ENCODE data around the gene FREM2. TPM values are rescaled to one million over a fixed set of nuclear protein-coding genes. Genes with fewer than 3 reads are reported as not detected.

FREM2 gene
- total and polyA plus RNA-seq, 2 of the 13 experiments (the other 11 are each of a cell fraction or from before 2014, with no cell fraction given): not detected

GRCh38 chr13:38767506-38768265 lies 80.8 kb downstream of the FREM2 start:
- Histone ChIP-seq H3K9ac (ENCODE audit: insufficient read depth, low read depth, low read length) (no peak overlapping the region), H3K9me3 (ENCODE audit: low read length) (no peaks in the 10 kb centered on the region), H3K4me1 (ENCODE audit: insufficient read depth, low read length) (no peaks in the 10 kb centered on the region), H3K4me2 (ENCODE audit: low read depth, low read length) (no peak overlapping the region), H2AFZ (ENCODE audit: low read length) (no peak overlapping the region), H3K27ac (ENCODE audit: extremely low read length, insufficient read depth, low read length) (no peak overlapping the region), H3K4me3 (replicated peaks in 1 of 3; ENCODE audit: insufficient read depth in 1 of 3, low read depth in 2 of 3, low read length in 3 of 3) (no peak overlapping the region), H3K27me3 (ENCODE audit: control insufficient read depth in 1 of 2, insufficient read depth in 2 of 2, low read length in 2 of 2) (no peaks in the 10 kb centered on the region), H3K36me3 (replicated peaks in 1 of 2; ENCODE audit: control insufficient read depth in 1 of 2, insufficient read depth in 2 of 2, low read length in 2 of 2) (no peaks in the 10 kb centered on the region), H3K79me2 (ENCODE audit: insufficient read depth, low read length) (no peaks in the 10 kb centered on the region), H4K20me1 (ENCODE audit: insufficient read depth, low read length) (no peaks in the 10 kb centered on the region)
- POLR2A ChIA-PET: no interaction called here
- ATAC-seq (no peak), FAIRE-seq (no peak), DNase-seq (ENCODE audit: low spot score) (no peak)
- 0% methylated on average over 1 of the region's 1 CpG for WGBS (ENCODE audit: low lambda C conversion rate)
- intact Hi-C loops (cut with micrococcal nuclease; ENCODE audit: unreplicated experiment) (no loop called here), in situ Hi-C loops (cut with HindIII; ENCODE audit: extremely low pct_ligation_motif_present, low pct_unique_long_range_greater_than_20kb) (no loop called here)
- CTCF ChIA-PET (ENCODE audit: low intra/inter-chr PET ratio, low total read pairs): no interaction called here
- TF ChIP-seq ZNF234 (CRISPR knock-in tag; conservative IDR thresholded peaks at IDR 0.05) (no peak), BATF2 (CRISPR knock-in tag; IDR thresholded peaks at IDR 0.05) (no peak), ZNF83 (CRISPR knock-in tag; IDR thresholded peaks at IDR 0.05; ENCODE audit: borderline replicate concordance) (no peak), ZNF382 (CRISPR knock-in tag; IDR thresholded peaks at IDR 0.05; ENCODE audit: borderline replicate concordance) (no peak), MAFF (IDR thresholded peaks at IDR 0.05; ENCODE audit: low read depth, low read length) (no peak), SRY (CRISPR knock-in tag; IDR thresholded peaks at IDR 0.05) (no peak), ZNF556 (CRISPR knock-in tag; IDR thresholded peaks at IDR 0.05; ENCODE audit: borderline replicate concordance) (no peak)
- no TSS peak for BruUV-seq (replicated peaks)

GRCh38 chr13:38769526-38769925 lies 82.6 kb downstream of the FREM2 start:
- no peak overlapping the region for H3K4me3 ChIP-seq (replicated peaks in 1 of 3; ENCODE audit: insufficient read depth in 1 of 3, low read depth in 2 of 3, low read length in 3 of 3)
- in situ Hi-C loops (cut with HindIII; ENCODE audit: extremely low pct_ligation_motif_present, low pct_unique_long_range_greater_than_20kb) (no loop called here), intact Hi-C loops (cut with micrococcal nuclease; ENCODE audit: unreplicated experiment) (no loop called here)
- DNase-seq (ENCODE audit: low spot score) (no peak), FAIRE-seq (no peak), ATAC-seq (no peak)
- no peaks in the 10 kb centered on the region for H3K79me2 ChIP-seq (ENCODE audit: insufficient read depth, low read length)
- no peaks in the 10 kb centered on the region for H3K9me3 ChIP-seq (ENCODE audit: low read length)
- WGBS (ENCODE audit: low lambda C conversion rate): 16% methylated on average over 7 of the region's 7 CpGs
- no TSS peak for BruUV-seq (replicated peaks)
- ChIA-PET POLR2A (no interaction called here), CTCF (ENCODE audit: low intra/inter-chr PET ratio, low total read pairs) (no interaction called here)
- no peaks in the 10 kb centered on the region for H3K27me3 ChIP-seq (ENCODE audit: control insufficient read depth in 1 of 2, insufficient read depth in 2 of 2, low read length in 2 of 2)
- H4K20me1 ChIP-seq (ENCODE audit: insufficient read depth, low read length): no peaks in the 10 kb centered on the region
- no peaks in the 10 kb centered on the region for H3K36me3 ChIP-seq (replicated peaks in 1 of 2; ENCODE audit: control insufficient read depth in 1 of 2, insufficient read depth in 2 of 2, low read length in 2 of 2)
- no peak overlapping the region for H3K9ac ChIP-seq (ENCODE audit: insufficient read depth, low read depth, low read length)
- H3K27ac ChIP-seq (ENCODE audit: extremely low read length, insufficient read depth, low read length): no peak overlapping the region
- H3K4me2 ChIP-seq (ENCODE audit: low read depth, low read length): 0 out of 2 replicates have a peak overlapping the region, but pooled peaks have one; percentile 18
- no peaks in the 10 kb centered on the region for H3K4me1 ChIP-seq (ENCODE audit: insufficient read depth, low read length)
- no peak overlapping the region for H2AFZ ChIP-seq (ENCODE audit: low read length)
- TF ChIP-seq ZNF136 (CRISPR knock-in tag; IDR thresholded peaks at IDR 0.05; ENCODE audit: low read depth) (no peak), FOXO4 (CRISPR knock-in tag; conservative IDR thresholded peaks at IDR 0.05) (no peak), ZNF256 (CRISPR knock-in tag; conservative IDR thresholded peaks at IDR 0.05) (no peak), IRF1 (CRISPR knock-in tag; IDR thresholded peaks at IDR 0.05; ENCODE audit: low read depth) (no peak), ATF1 (CRISPR knock-in tag; IDR thresholded peaks at IDR 0.05) (no peak), GPBP1L1 (CRISPR knock-in tag; IDR thresholded peaks at IDR 0.05) (no peak)
